Activated T-cell treated with anti-CD3 and anti-CD28 coated beads, Interleukin-2, amount 50 U/mL, for 48 hours (primary cell): ENCODE data around the gene MGMT.

Experiments used
- DNase-seq, 2 experiments: peaks; one replicate each; pipeline ENCODE4 v3.0.0-alpha.2; 2020

The MGMT gene

GRCh38 chr10:129695671-129696070, 228.6 kb downstream of the MGMT start:
- DNase-seq, result no peak

GRCh38 chr10:129696636-129697035, 229.6 kb downstream of the MGMT start:
- no peak for DNase-seq

- no peak for DNase-seq
Measured at GRCh38 chr10:129697463-129698247, 230.6 kb downstream of the MGMT start.

- DNase-seq, result no peak
Measured at GRCh38 chr10:129699722-129700340, 232.8 kb downstream of the MGMT start.

GRCh38 chr10:129702605-129703004, 235.6 kb downstream of the MGMT start:
- no peak for DNase-seq

DNA sequence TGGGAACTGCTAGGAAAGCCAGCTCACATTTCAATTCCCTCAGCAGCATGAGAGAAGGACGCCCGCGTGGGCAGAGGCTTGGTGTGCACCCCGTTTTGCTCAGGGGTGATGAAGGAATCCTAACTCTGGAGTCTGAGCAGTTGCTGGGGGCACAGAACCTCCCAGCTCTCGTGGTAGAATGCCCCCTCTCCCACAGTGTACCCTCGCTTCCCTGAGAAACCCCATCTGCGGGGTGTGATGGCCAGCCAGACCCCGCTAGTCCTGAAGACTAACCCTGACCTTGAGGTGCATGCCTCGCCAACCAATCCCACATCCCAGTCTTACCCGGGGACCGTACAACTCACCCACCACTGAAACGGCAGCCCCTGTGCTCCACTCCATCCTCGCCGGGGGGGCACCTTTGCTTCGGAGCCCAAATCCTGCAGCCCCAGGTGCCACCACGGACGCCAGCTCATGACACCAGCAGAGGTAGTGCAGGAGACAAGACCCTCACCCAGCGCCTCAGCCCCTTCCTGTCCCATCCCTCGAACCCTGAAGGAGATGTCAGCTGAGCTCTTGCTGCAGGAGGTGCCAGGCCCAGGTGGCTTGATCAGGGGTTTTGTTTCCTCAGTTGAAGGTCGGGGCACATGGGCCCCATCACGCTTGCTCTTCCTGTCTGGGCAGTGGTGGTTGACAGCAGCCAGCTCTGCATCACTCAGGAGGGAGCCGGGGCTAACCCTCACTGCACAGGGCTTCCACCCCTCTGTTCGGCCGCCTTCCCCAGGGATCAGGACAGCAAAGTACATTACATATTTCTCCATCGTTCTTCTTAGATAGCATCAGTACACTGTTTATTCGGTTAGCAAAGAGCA, 236.5 kb downstream of the MGMT start:
- DNase-seq, result no peak

GRCh38 chr10:129704225-129704624, 237.2 kb downstream of the MGMT start:
- no peak for DNase-seq

GRCh38 chr10:129704786-129705525, 237.9 kb downstream of the MGMT start:
- no peak for DNase-seq

GRCh38 chr10:129705676-129706075, 238.6 kb downstream of the MGMT start:
- DNase-seq, result no peak

GRCh38 chr10:129706081-129706480, 239.0 kb downstream of the MGMT start:
- no peak for DNase-seq

GRCh38 chr10:129706523-129706922, 239.5 kb downstream of the MGMT start:
- DNase-seq, result no peak

- DNase-seq, result no peak
Measured at GRCh38 chr10:129707406-129708388, 240.7 kb downstream of the MGMT start.

DNA sequence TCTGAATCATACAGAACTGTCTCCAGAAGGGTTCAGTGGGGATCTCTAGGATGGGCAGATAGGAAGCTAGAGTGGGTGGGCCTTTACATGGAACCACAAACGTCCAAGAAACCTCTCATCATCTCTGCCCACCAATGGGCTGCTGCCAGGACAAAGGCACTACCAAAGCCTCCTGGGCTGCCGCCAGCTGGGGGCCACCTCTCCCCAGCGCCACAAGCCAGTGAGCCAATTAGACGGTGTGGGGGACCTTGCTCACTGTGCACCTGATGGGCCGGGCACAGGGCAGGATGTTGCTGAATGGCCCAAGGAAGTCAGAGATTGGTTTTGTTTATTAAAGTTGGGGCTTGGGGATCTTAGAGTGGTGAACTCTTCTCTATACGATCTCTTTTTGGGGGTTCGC, 242.1 kb downstream of the MGMT start:
- no peak for DNase-seq

GRCh38 chr10:129709627-129710509, 242.8 kb downstream of the MGMT start:
- DNase-seq, result no peak

DNA sequence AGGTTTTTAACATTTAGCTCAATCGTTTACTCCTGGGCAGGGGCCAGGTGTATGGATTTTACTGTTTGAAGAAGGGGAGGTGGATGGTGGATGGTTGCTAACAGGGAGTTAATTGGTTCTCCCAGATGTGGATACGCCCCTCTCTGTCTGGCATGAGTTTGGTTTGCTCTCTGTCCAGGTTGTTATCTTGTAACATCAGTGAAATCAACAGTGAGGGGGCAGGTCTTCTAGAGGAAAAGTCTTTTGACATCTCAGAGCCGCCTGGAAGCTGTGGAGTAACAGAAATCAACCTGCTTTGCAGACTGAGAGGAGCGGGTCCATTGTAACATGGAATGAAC, 243.4 kb downstream of the MGMT start:
- DNase-seq, result no peak

DNA sequence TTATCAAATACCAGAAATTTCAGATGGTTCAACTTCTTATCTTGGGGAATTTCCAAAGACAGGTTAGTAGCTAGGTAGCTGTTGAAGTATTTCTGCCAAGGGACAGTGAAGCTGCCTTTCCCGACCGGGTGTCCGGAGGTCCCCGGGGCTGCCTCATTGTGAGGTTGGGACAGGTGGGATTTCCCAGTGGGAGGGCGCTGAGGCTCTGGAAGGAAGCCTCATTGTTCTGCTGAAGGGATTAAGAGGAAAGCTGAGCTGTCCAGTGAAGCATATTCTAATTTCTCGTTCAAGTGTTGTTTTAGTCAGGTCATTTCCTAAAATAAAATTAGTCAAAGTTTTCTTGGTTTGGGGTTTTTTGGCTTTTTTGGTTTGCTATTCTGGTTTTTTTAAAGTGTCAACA, 244.2 kb downstream of the MGMT start:
- DNase-seq, result no peak

DNA sequence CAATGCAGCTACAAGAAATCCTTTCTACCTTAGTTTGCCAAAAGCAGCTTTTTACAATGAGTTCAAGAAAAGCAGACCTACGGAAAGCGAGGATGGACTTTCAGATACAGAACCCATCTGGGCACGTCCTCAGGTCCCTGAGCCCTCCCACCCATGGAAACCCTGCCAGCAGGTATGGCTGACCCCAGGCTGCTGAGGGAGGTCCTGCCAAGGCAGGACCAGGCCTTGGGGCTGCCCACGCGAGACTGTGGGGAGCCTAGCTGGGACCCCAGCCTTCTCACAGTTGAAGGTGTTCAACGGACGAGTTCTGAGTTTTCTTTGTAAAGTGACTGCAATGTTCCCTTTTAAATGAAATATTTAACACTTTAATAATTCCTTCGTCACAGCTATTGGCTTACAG, 245.0 kb downstream of the MGMT start:
- no peak for DNase-seq

GRCh38 chr10:129713659-129714265, 246.7 kb downstream of the MGMT start:
- DNase-seq, result no peak

GRCh38 chr10:129715805-129716204, 248.8 kb downstream of the MGMT start:
- no peak for DNase-seq

DNA sequence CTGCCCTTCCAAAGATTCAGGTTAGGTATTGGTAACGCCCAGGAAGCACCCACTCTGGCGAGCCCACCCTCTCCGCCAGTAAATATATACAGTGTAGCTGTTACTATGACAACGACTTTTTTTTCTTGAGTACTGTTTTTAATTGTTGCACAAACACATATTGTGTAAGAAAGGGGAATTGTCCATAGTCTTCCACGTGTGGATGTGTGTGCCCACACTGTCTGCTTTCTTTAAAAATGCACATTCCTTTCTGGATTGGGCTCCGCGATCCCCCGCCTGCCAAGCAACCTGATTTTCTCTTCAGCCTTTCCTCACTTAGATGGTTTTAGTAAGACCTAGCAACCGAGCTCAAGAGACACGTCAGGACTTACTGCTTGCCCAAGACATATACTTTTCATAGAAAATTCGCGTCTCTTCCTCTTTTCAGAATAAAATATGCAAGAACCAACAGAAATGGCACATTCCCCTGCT, 249.2 kb downstream of the MGMT start:
- no peak for DNase-seq
